GM23338 (cell line): ENCODE results near the gene SLFN5. TPM values are rescaled to one million over a fixed set of nuclear protein-coding genes. Genes with fewer than 3 reads are reported as not detected.

Experiments
- ATAC-seq: fragments of 200-7000 bp; cut with Tn5 transposase; 3 replicates; pipeline ENCODE4 v1.9.1; 2020
- DNase-seq: peaks from one replicate; pipeline ENCODE4 v3.0.0-alpha.2; 2015; ENCODE audit warnings: low spot score
- H2AFZ ChIP-seq: fragments of 200-600 bp; sonication (generic); 2 replicates; pipeline ENCODE4 v1.8.0; 2016; ENCODE audit warnings: antibody characterized with exemption, mild to moderate bottlenecking, moderate library complexity
- H3F3A ChIP-seq: fragments of 200-600 bp; sonication (generic); replicated peaks from 2 replicates; pipeline ENCODE4 v1.8.0; 2017; ENCODE audit warnings: antibody characterized with exemption, mixed run types, low read depth
- H3K27ac ChIP-seq: fragments of 200-600 bp; sonication (generic); 2 replicates; pipeline ENCODE4 v1.6.1; 2016; ENCODE audit warnings: low read depth
- H3K27me3 ChIP-seq: fragments of 200-600 bp; sonication (generic); 2 replicates; pipeline ENCODE4 v1.8.0; 2016; ENCODE audit warnings: mild to moderate bottlenecking, mixed run types, moderate library complexity; ENCODE audit not compliant: insufficient read depth
- H3K36me3 ChIP-seq: fragments of 200-600 bp; sonication (generic); 2 replicates; pipeline ENCODE4 v1.8.0; 2016; ENCODE audit warnings: mild to moderate bottlenecking; ENCODE audit not compliant: insufficient read depth
- H3K4me1 ChIP-seq: fragments of 200-600 bp; sonication (generic); 2 replicates; pipeline ENCODE4 v1.8.0; 2016; ENCODE audit warnings: mild to moderate bottlenecking, moderate library complexity; ENCODE audit not compliant: insufficient read depth
- H3K4me2 ChIP-seq: fragments of 200-600 bp; sonication (generic); 2 replicates; pipeline ENCODE4 v1.7.1; 2017; ENCODE audit warnings: mixed run types
- H3K4me3 ChIP-seq: fragments of 200-600 bp; sonication (generic); 2 replicates; pipeline ENCODE4 v1.6.1; 2016; ENCODE audit warnings: mixed run types
- H3K79me2 ChIP-seq: fragments of 200-600 bp; sonication (generic); replicated peaks from 2 replicates; pipeline ENCODE4 v1.8.0; 2017; ENCODE audit warnings: mild to moderate bottlenecking; ENCODE audit not compliant: insufficient read depth
- H3K9me2 ChIP-seq: fragments of 200-600 bp; sonication (generic); 2 replicates; pipeline ENCODE4 v1.8.0; 2017; ENCODE audit not compliant: insufficient read depth
- H4K20me1 ChIP-seq: fragments of 200-600 bp; sonication (generic); replicated peaks from 2 replicates; pipeline ENCODE4 v1.8.0; 2017; ENCODE audit warnings: mild to moderate bottlenecking; ENCODE audit not compliant: insufficient read depth
- H3K27ac Mint-ChIP-seq: 2 replicates; pipeline ENCODE4 v1.8.0; 2020; ENCODE audit warnings: inconsistent platforms, mild to moderate bottlenecking, moderate library complexity, mixed read lengths
- H3K27me3 Mint-ChIP-seq: 3 replicates; pipeline ENCODE4 v1.8.0; 2022; ENCODE audit warnings: low read depth, mild to moderate bottlenecking, moderate library complexity, mixed read lengths, inconsistent platforms; ENCODE audit not compliant: insufficient read depth, poor library complexity
- H3K36me3 Mint-ChIP-seq: 3 replicates; pipeline ENCODE4 v1.8.0; 2021; ENCODE audit warnings: low read depth, mild to moderate bottlenecking, inconsistent platforms, moderate library complexity, mixed read lengths
- H3K4me1 Mint-ChIP-seq: 3 replicates; pipeline ENCODE4 v1.8.0; 2020; ENCODE audit warnings: mild to moderate bottlenecking, inconsistent platforms, mixed read lengths
- H3K4me3 Mint-ChIP-seq: 3 replicates; pipeline ENCODE4 v1.8.0; 2021; ENCODE audit warnings: moderate library complexity, mild to moderate bottlenecking, inconsistent platforms, mixed read lengths
- H3K9me3 Mint-ChIP-seq: 3 replicates; pipeline ENCODE4 v1.8.0; 2020; ENCODE audit warnings: moderate library complexity, mild to moderate bottlenecking, inconsistent platforms, mixed read lengths
- EZH2 ChIP-seq: fragments of 200-600 bp; sonication (generic); IDR thresholded peaks from one replicate; pipeline ENCODE4 v1.8.0; 2017; ENCODE audit warnings: antibody characterized with exemption, mild to moderate bottlenecking, low read depth; ENCODE audit not compliant: unreplicated experiment
- EZH2phosphoT487 ChIP-seq: fragments of 200-600 bp; sonication (generic); IDR thresholded peaks from one replicate; pipeline ENCODE4 v1.8.1; 2018; ENCODE audit warnings: antibody characterized with exemption; ENCODE audit not compliant: unreplicated experiment
- JUNB ChIP-seq: IDR thresholded peaks from one replicate; pipeline ENCODE4 v1.6.1; 2016; ENCODE audit warnings: antibody characterized with exemption; ENCODE audit not compliant: unreplicated experiment
- NANOG ChIP-seq: IDR thresholded peaks from 2 replicates; pipeline ENCODE4 v1.6.1; 2016; ENCODE audit warnings: antibody characterized with exemption, borderline replicate concordance
- STAT1 ChIP-seq: IDR thresholded peaks from one replicate; pipeline ENCODE4 v1.6.1; 2016; ENCODE audit warnings: antibody characterized with exemption; ENCODE audit not compliant: unreplicated experiment
- ZNF331 ChIP-seq: fragments of 250-450 bp; sonication (Bioruptor Pico); IDR thresholded peaks from 2 replicates; pipeline ENCODE4 v1.5.0; 2020; ENCODE audit warnings: low read depth, mild to moderate bottlenecking, moderate library complexity
- polyA plus RNA-seq: library from polyadenylated mRNA; unstranded; fragments of >200 nt; fragmentation: Nextera tagmentation; extraction: Ambion mirVana; gene quantifications from 2 replicates; pipeline ENCODE4 v1.2.1, GENCODE V29; 2016
- total RNA-seq: library from RNA; depleted of rRNA; stranded (reverse); fragments of >200 nt; shearing (Covaris generic); gene quantifications from 2 replicates; pipeline ENCODE4 v1.2.3, GENCODE V29; 2014
- TF ChIP-seq, protein P1 (sequence below): IDR thresholded peaks from 2 replicates; pipeline ENCODE4 v1.6.1; 2016; ENCODE audit warnings: antibody characterized with exemption
- TF ChIP-seq, protein P2 (sequence below): fragments of 250-450 bp; sonication (Bioruptor Pico); IDR thresholded peaks from 2 replicates; pipeline ENCODE4 v1.5.0; 2020; ENCODE audit warnings: mild to moderate bottlenecking, moderate library complexity
- TF ChIP-seq, protein P3 (sequence below), 2 experiments: fragments of 200-600 bp in 1 of 2; sonication (generic) in 1 of 2; conservative IDR thresholded peaks; 2 replicates each; pipeline versions ENCODE4 v1.5.1 to v1.6.1; 2016 to 2017; ENCODE audit warnings: antibody characterized with exemption in 2 of 2, low read depth in 2 of 2, mild to moderate bottlenecking in 2 of 2, moderate library complexity in 1 of 2
- TF ChIP-seq, protein P4 (sequence below): IDR thresholded peaks from one replicate; pipeline ENCODE4 v1.6.1; 2018; ENCODE audit warnings: antibody characterized with exemption; ENCODE audit not compliant: unreplicated experiment

SLFN5 gene
- total and polyA plus RNA-seq, 2 experiments from 2014 or later = 1.4 to 6.4 TPM

GRCh38 chr17:35284955-35285354, 42.1 kb downstream of the SLFN5 start:
- no peak overlapping the region for H3K27ac ChIP-seq
- no peaks in the 10 kb centered on the region for H3K36me3 ChIP-seq
- no peak for DNase-seq
- Mint-ChIP-seq H3K9me3 (no peaks in the 10 kb centered on the region; the same call in 2 of the 3 replicates), H3K36me3 (no peaks in the 10 kb centered on the region), H3K4me3 (no peak overlapping the region), H3K27ac (no peak overlapping the region), H3K4me1 (peaks cover 8% of the 10 kb centered on the region), H3K27me3 (no peaks in the 10 kb centered on the region)
- H3K79me2 ChIP-seq = no peaks in the 10 kb centered on the region
- H3K4me2 ChIP-seq = no peak overlapping the region
- H3K9me2 ChIP-seq = no peaks in the 10 kb centered on the region
- no peak for TF ChIP-seq STAT1
- TF ChIP-seq NANOG = no peak
- TF ChIP-seq, protein P1, sequence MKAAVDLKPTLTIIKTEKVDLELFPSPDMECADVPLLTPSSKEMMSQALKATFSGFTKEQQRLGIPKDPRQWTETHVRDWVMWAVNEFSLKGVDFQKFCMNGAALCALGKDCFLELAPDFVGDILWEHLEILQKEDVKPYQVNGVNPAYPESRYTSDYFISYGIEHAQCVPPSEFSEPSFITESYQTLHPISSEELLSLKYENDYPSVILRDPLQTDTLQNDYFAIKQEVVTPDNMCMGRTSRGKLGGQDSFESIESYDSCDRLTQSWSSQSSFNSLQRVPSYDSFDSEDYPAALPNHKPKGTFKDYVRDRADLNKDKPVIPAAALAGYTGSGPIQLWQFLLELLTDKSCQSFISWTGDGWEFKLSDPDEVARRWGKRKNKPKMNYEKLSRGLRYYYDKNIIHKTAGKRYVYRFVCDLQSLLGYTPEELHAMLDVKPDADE = no peak
- TF ChIP-seq, protein P2, sequence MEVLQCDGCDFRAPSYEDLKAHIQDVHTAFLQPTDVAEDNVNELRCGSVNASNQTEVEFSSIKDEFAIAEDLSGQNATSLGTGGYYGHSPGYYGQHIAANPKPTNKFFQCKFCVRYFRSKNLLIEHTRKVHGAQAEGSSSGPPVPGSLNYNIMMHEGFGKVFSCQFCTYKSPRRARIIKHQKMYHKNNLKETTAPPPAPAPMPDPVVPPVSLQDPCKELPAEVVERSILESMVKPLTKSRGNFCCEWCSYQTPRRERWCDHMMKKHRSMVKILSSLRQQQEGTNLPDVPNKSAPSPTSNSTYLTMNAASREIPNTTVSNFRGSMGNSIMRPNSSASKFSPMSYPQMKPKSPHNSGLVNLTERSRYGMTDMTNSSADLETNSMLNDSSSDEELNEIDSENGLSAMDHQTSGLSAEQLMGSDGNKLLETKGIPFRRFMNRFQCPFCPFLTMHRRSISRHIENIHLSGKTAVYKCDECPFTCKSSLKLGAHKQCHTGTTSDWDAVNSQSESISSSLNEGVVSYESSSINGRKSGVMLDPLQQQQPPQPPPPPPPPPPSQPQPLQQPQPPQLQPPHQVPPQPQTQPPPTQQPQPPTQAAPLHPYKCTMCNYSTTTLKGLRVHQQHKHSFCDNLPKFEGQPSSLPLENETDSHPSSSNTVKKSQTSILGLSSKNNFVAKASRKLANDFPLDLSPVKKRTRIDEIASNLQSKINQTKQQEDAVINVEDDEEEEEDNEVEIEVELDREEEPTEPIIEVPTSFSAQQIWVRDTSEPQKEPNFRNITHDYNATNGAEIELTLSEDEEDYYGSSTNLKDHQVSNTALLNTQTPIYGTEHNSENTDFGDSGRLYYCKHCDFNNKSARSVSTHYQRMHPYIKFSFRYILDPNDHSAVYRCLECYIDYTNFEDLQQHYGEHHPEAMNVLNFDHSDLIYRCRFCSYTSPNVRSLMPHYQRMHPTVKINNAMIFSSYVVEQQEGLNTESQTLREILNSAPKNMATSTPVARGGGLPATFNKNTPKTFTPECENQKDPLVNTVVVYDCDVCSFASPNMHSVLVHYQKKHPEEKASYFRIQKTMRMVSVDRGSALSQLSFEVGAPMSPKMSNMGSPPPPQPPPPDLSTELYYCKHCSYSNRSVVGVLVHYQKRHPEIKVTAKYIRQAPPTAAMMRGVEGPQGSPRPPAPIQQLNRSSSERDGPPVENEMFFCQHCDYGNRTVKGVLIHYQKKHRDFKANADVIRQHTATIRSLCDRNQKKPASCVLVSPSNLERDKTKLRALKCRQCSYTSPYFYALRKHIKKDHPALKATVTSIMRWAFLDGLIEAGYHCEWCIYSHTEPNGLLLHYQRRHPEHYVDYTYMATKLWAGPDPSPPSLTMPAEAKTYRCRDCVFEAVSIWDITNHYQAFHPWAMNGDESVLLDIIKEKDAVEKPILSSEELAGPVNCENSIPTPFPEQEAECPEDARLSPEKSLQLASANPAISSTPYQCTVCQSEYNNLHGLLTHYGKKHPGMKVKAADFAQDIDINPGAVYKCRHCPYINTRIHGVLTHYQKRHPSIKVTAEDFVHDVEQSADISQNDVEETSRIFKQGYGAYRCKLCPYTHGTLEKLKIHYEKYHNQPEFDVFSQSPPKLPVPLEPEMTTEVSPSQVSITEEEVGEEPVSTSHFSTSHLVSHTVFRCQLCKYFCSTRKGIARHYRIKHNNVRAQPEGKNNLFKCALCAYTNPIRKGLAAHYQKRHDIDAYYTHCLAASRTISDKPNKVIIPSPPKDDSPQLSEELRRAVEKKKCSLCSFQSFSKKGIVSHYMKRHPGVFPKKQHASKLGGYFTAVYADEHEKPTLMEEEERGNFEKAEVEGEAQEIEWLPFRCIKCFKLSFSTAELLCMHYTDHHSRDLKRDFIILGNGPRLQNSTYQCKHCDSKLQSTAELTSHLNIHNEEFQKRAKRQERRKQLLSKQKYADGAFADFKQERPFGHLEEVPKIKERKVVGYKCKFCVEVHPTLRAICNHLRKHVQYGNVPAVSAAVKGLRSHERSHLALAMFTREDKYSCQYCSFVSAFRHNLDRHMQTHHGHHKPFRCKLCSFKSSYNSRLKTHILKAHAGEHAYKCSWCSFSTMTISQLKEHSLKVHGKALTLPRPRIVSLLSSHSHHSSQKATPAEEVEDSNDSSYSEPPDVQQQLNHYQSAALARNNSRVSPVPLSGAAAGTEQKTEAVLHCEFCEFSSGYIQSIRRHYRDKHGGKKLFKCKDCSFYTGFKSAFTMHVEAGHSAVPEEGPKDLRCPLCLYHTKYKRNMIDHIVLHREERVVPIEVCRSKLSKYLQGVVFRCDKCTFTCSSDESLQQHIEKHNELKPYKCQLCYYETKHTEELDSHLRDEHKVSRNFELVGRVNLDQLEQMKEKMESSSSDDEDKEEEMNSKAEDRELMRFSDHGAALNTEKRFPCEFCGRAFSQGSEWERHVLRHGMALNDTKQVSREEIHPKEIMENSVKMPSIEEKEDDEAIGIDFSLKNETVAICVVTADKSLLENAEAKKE (CRISPR knock-in tag) = no peak
- TF ChIP-seq ZNF331 = no peak
- no peak for TF ChIP-seq JUNB
- TF ChIP-seq, protein P3, sequence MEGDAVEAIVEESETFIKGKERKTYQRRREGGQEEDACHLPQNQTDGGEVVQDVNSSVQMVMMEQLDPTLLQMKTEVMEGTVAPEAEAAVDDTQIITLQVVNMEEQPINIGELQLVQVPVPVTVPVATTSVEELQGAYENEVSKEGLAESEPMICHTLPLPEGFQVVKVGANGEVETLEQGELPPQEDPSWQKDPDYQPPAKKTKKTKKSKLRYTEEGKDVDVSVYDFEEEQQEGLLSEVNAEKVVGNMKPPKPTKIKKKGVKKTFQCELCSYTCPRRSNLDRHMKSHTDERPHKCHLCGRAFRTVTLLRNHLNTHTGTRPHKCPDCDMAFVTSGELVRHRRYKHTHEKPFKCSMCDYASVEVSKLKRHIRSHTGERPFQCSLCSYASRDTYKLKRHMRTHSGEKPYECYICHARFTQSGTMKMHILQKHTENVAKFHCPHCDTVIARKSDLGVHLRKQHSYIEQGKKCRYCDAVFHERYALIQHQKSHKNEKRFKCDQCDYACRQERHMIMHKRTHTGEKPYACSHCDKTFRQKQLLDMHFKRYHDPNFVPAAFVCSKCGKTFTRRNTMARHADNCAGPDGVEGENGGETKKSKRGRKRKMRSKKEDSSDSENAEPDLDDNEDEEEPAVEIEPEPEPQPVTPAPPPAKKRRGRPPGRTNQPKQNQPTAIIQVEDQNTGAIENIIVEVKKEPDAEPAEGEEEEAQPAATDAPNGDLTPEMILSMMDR (conservative IDR thresholded peaks at IDR 0.05; ENCODE audit: low read depth in 2 of 2) = no peak
- TF ChIP-seq EZH2 = no peak
- TF ChIP-seq, protein P4, sequence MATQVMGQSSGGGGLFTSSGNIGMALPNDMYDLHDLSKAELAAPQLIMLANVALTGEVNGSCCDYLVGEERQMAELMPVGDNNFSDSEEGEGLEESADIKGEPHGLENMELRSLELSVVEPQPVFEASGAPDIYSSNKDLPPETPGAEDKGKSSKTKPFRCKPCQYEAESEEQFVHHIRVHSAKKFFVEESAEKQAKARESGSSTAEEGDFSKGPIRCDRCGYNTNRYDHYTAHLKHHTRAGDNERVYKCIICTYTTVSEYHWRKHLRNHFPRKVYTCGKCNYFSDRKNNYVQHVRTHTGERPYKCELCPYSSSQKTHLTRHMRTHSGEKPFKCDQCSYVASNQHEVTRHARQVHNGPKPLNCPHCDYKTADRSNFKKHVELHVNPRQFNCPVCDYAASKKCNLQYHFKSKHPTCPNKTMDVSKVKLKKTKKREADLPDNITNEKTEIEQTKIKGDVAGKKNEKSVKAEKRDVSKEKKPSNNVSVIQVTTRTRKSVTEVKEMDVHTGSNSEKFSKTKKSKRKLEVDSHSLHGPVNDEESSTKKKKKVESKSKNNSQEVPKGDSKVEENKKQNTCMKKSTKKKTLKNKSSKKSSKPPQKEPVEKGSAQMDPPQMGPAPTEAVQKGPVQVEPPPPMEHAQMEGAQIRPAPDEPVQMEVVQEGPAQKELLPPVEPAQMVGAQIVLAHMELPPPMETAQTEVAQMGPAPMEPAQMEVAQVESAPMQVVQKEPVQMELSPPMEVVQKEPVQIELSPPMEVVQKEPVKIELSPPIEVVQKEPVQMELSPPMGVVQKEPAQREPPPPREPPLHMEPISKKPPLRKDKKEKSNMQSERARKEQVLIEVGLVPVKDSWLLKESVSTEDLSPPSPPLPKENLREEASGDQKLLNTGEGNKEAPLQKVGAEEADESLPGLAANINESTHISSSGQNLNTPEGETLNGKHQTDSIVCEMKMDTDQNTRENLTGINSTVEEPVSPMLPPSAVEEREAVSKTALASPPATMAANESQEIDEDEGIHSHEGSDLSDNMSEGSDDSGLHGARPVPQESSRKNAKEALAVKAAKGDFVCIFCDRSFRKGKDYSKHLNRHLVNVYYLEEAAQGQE = no peak
- no peak for TF ChIP-seq EZH2phosphoT487
- H3K4me3 ChIP-seq = no peak overlapping the region
- no peak for ATAC-seq
- H2AFZ ChIP-seq = no peak overlapping the region
- no peaks in the 10 kb centered on the region for H3K4me1 ChIP-seq
- no peaks in the 10 kb centered on the region for H4K20me1 ChIP-seq
- no peaks in the 10 kb centered on the region for H3F3A ChIP-seq
- no peaks in the 10 kb centered on the region for H3K27me3 ChIP-seq
